Measurements from ENCODE around the gene GFRA1. TPM values are rescaled to one million over a fixed set of nuclear protein-coding genes. Genes with fewer than 3 reads are reported as not detected.

The GFRA1 gene
- total and polyA plus RNA-seq, 2 donors (not counting 3 experiments of a cell fraction or from before 2014, with no cell fraction given): 0.22 to 0.88 TPM

DNA sequence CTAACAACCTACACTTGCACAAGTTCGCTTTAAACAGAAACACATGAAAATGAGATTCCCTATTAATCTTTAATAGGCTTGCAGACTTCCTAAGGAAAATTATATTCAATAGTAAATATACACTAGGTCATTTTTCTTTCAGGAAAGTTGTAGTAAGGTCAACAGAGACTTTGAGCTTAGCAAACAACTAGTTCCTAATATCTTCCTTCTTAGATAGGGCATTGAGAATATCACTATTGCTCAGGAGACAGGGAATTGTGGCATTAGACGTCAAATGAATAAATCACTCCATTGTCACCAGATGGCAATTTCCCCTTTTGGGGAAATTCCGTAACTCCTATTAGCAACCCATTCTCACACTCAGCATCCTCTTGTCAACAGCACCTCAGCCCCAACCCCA is 164.9 kb downstream of the GFRA1 start:
- DNase-seq (ENCODE audit: low read depth, low spot score): no peak
- Histone ChIP-seq H4K20me1 (replicated peaks; ENCODE audit: control insufficient read depth, extremely low read depth, insufficient read depth, low read length) (no peaks in the 10 kb centered on the region), H3K9me3 (replicated peaks; ENCODE audit: control insufficient read depth, insufficient read depth, low read length) (no peaks in the 10 kb centered on the region), H3K4me1 (ENCODE audit: control insufficient read depth, extremely low read depth, insufficient read depth, low read length) (no peaks in the 10 kb centered on the region), H2AFZ (ENCODE audit: low read depth, low read length) (no peak overlapping the region), H3K9me1 (replicated peaks; ENCODE audit: control insufficient read depth, extremely low read depth, insufficient read depth, low read length) (no peaks in the 10 kb centered on the region), H3K4me2 (ENCODE audit: insufficient read depth, low read length) (no peak overlapping the region), H3K27me3 (ENCODE audit: control insufficient read depth in 2 of 2, insufficient read depth in 2 of 2, low read length in 2 of 2) (no peaks in the 10 kb centered on the region), H3K27ac (ENCODE audit: insufficient read depth, low read depth, low read length) (no peak overlapping the region), H3K36me3 (ENCODE audit: control insufficient read depth in 2 of 2, extremely low read depth in 1 of 2, insufficient read depth in 2 of 2, low read length in 2 of 2) (no peaks in the 10 kb centered on the region), H3K79me2 (ENCODE audit: control insufficient read depth, insufficient read depth, low read length) (no peaks in the 10 kb centered on the region), H3K4me3 (replicated peaks in 1 of 3; ENCODE audit: insufficient read depth in 1 of 3, low read depth in 1 of 3, low read length in 3 of 3) (no peak overlapping the region), H3K9ac (replicated peaks; ENCODE audit: extremely low read depth, insufficient read depth, low read length) (no peak overlapping the region)
- FAIRE-seq: no peak
- no TSS peak for BruUV-seq (replicated peaks)
- dilution Hi-C loops (cut with MboI; ENCODE audit: extremely low pct_ligation_motif_present, low sequenced_read_pairs): no loop called here
- intact Hi-C loops (cut with micrococcal nuclease): no loop called here
- ChIA-PET CTCF (no interaction called here), POLR2A (no interaction called here)
- TF ChIP-seq EZH2 (IDR thresholded peaks at IDR 0.05; ENCODE audit: borderline replicate concordance, low read depth, low read length, severe bottlenecking) (no peak), GATA2 (IDR thresholded peaks at IDR 0.05; ENCODE audit: insufficient read depth, insufficient read length, low read depth, low read length) (no peak), FOS (IDR thresholded peaks at IDR 0.05; ENCODE audit: borderline replicate concordance, insufficient read depth, low read length) (no peak), MYC (IDR thresholded peaks at IDR 0.05; ENCODE audit: low read depth, low read length) (no peak), POLR2AphosphoS5 (IDR thresholded peaks at IDR 0.05; ENCODE audit: insufficient read depth, low read depth, low read length) (no peak), JUN (IDR thresholded peaks at IDR 0.05; ENCODE audit: borderline replicate concordance, insufficient read depth, insufficient read length, low read depth) (no peak), POLR2A (IDR thresholded peaks at IDR 0.05; ENCODE audit: low read depth, low read length) (no peak)
- TF ChIP-seq, protein P1, sequence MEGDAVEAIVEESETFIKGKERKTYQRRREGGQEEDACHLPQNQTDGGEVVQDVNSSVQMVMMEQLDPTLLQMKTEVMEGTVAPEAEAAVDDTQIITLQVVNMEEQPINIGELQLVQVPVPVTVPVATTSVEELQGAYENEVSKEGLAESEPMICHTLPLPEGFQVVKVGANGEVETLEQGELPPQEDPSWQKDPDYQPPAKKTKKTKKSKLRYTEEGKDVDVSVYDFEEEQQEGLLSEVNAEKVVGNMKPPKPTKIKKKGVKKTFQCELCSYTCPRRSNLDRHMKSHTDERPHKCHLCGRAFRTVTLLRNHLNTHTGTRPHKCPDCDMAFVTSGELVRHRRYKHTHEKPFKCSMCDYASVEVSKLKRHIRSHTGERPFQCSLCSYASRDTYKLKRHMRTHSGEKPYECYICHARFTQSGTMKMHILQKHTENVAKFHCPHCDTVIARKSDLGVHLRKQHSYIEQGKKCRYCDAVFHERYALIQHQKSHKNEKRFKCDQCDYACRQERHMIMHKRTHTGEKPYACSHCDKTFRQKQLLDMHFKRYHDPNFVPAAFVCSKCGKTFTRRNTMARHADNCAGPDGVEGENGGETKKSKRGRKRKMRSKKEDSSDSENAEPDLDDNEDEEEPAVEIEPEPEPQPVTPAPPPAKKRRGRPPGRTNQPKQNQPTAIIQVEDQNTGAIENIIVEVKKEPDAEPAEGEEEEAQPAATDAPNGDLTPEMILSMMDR (IDR thresholded peaks at IDR 0.05; ENCODE audit: extremely low read depth in 1 of 2, insufficient read depth in 1 of 2, low read depth in 1 of 2, low read length in 2 of 2): no peak
- TF ChIP-seq, protein P2, sequence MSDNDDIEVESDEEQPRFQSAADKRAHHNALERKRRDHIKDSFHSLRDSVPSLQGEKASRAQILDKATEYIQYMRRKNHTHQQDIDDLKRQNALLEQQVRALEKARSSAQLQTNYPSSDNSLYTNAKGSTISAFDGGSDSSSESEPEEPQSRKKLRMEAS (IDR thresholded peaks at IDR 0.05; ENCODE audit: insufficient read depth, insufficient read length): no peak
